Measurements from ENCODE around the gene SOX11. TPM values are rescaled to one million over a fixed set of nuclear protein-coding genes. Genes with fewer than 3 reads are reported as not detected.

The SOX11 gene
- polyA plus RNA-seq, 3 donors: not detected

GRCh38 chr2:5700551-5700950 lies 8.4 kb downstream of the SOX11 start:
- WGBS (ENCODE audit: insufficient coverage): 75% methylated on average over 3 of the region's 5 CpGs
- Mint-ChIP-seq H3K36me3 (peaks cover 1 to 2% of the 10 kb centered on the region in 2 donors), H3K27ac (no peak overlapping the region), H3K9me3 (peaks cover 0 to 10% (median 6%) of the 10 kb centered on the region in 7 donors), H3K4me1 (peaks cover 2% of the 10 kb centered on the region), H3K4me3 (no peak overlapping the region), H3K27me3 (ENCODE audit: low read depth in 3 of 3) (peaks cover 30 to 54% (median 43%) of the 10 kb centered on the region in 3 donors)
- Histone ChIP-seq H2AFZ (ENCODE audit: insufficient read depth, low read depth, low read length, poor library complexity, severe bottlenecking) (no peak overlapping the region), H3K27ac (ENCODE audit: low read depth in 1 of 2, low read length in 2 of 2) (no peak overlapping the region), H3K4me3 (replicated peaks in 1 of 3; ENCODE audit: low read depth in 2 of 3, low read length in 3 of 3) (no peak overlapping the region), H4K20me1 (ENCODE audit: insufficient read depth, low read length) (no peaks in the 10 kb centered on the region), H3K4me2 (replicated peaks; ENCODE audit: extremely low read depth, low read length, poor library complexity, severe bottlenecking) (no peak overlapping the region), H3K9ac (ENCODE audit: insufficient read depth, low read length, poor library complexity, severe bottlenecking) (no peak overlapping the region), H3K4me1 (ENCODE audit: control insufficient read depth in 1 of 2, insufficient read depth in 2 of 2, low read length in 2 of 2) (no peaks in the 10 kb centered on the region), H3K9me3 (replicated peaks in 1 of 2; ENCODE audit: control insufficient read depth in 1 of 2, insufficient read depth in 1 of 2, low read length in 2 of 2) (no peaks in the 10 kb centered on the region), H3K27me3 (ENCODE audit: control insufficient read depth in 2 of 2, insufficient read depth in 2 of 2, low read length in 2 of 2) (peaks cover 29 to 40% of the 10 kb centered on the region in 2 donors), H3K79me2 (ENCODE audit: insufficient read depth, low read length) (no peaks in the 10 kb centered on the region), H3K36me3 (replicated peaks in 1 of 2; ENCODE audit: control insufficient read depth in 1 of 2, insufficient read depth in 2 of 2, low read length in 2 of 2) (no peaks in the 10 kb centered on the region)
- intact Hi-C loops (cut with micrococcal nuclease): no loop called here
- no peak for DNase-seq
- no peak for TF ChIP-seq CTCF (IDR thresholded peaks at IDR 0.05)

GRCh38 chr2:5701266-5701665 lies 9.1 kb downstream of the SOX11 start:
- WGBS (ENCODE audit: insufficient coverage): 100% methylated on average over 1 of the region's 3 CpGs
- H3K36me3 Mint-ChIP-seq: no peaks in the 10 kb centered on the region
- H3K9ac ChIP-seq (ENCODE audit: insufficient read depth, low read length, poor library complexity, severe bottlenecking): no peak overlapping the region
- no peak overlapping the region for H3K4me2 ChIP-seq (replicated peaks; ENCODE audit: extremely low read depth, low read length, poor library complexity, severe bottlenecking)
- H3K4me3 ChIP-seq (replicated peaks in 1 of 3; ENCODE audit: low read depth in 2 of 3, low read length in 3 of 3): no peak overlapping the region
- no peaks in the 10 kb centered on the region for H3K36me3 ChIP-seq (replicated peaks in 1 of 2; ENCODE audit: control insufficient read depth in 1 of 2, insufficient read depth in 2 of 2, low read length in 2 of 2)
- no peak for DNase-seq
- H3K27me3 Mint-ChIP-seq (ENCODE audit: low read depth in 3 of 3): peaks cover 23 to 46% (median 36%) of the 10 kb centered on the region in 3 donors
- intact Hi-C loops (cut with micrococcal nuclease): no loop called here
- H3K27ac Mint-ChIP-seq: peak overlapping the region in 1 of 7 donors; percentile 39
- no peaks in the 10 kb centered on the region for H3K9me3 ChIP-seq (replicated peaks in 1 of 2; ENCODE audit: control insufficient read depth in 1 of 2, insufficient read depth in 1 of 2, low read length in 2 of 2)
- no peak overlapping the region for H2AFZ ChIP-seq (ENCODE audit: insufficient read depth, low read depth, low read length, poor library complexity, severe bottlenecking)
- H3K27me3 ChIP-seq (ENCODE audit: control insufficient read depth in 2 of 2, insufficient read depth in 2 of 2, low read length in 2 of 2): peaks cover 23 to 33% of the 10 kb centered on the region in 2 donors
- H3K4me3 Mint-ChIP-seq: no peak overlapping the region
- no peaks in the 10 kb centered on the region for H3K79me2 ChIP-seq (ENCODE audit: insufficient read depth, low read length)
- no peaks in the 10 kb centered on the region for H3K4me1 Mint-ChIP-seq
- TF ChIP-seq CTCF (IDR thresholded peaks at IDR 0.05): no peak
- no peaks in the 10 kb centered on the region for H4K20me1 ChIP-seq (ENCODE audit: insufficient read depth, low read length)
- peaks cover 0 to 7% (median 4%) of the 10 kb centered on the region in 7 donors for H3K9me3 Mint-ChIP-seq
- no peaks in the 10 kb centered on the region for H3K4me1 ChIP-seq (ENCODE audit: control insufficient read depth in 1 of 2, insufficient read depth in 2 of 2, low read length in 2 of 2)
- H3K27ac ChIP-seq (ENCODE audit: low read depth in 1 of 2, low read length in 2 of 2): no peak overlapping the region

Measured in CD14-positive monocyte (primary cell).